ENCODE results near the gene XAGE3.
"Not testable (repeated sequence)": the region's sequence is repeated elsewhere in the genome, so short reads cannot be mapped to it uniquely, and the experiment has no call there.

XAGE3 gene, protein sequence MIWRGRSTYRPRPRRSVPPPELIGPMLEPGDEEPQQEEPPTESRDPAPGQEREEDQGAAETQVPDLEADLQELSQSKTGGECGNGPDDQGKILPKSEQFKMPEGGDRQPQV

DNA sequence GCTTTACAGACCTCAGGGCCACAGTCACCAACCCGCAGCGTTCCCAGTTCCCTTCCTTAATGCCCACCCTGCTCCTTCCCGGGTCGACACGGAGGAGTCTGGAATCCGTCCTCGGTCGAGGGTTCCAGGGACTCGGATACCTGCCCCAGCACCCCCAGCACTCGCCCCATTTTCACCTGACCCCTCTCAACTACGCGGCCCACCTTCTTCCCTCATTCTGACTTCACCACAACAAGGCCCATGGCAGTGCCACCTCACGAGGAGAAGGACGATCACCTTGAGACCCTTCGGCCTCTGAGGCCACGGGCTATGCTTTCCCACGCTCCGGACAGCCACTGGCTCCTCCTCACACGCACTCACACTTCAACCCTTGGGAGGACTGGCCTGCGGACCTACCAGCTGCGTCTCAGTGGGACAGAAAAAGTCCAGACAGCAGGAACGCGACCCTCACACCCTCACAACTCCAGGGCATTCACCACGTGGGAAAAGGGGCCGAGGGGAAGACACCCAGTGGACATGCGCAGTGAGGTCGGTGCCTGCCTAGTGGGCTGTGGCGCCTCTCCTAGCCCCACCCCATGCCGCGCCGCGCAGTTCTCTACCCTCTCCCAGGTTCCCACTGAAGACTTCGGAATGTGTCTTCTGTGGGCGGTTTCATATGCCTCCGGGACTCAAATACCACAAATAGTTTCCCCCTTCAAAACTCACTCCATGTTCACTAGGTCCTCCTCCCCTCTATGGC is at the start of gene XAGE3:
Gene XAGE3 (minus strand): TSS at position 474 of the 739 bp plus-strand sequence. CDS start 950 bp downstream, outside the sequence.
- no peaks in the 10 kb centered on the region for H3K9me3 ChIP-seq (ENCODE audit: control insufficient read depth, insufficient read depth, low read length)
- no peak within 1 kb of the TSS for H3K9ac ChIP-seq (ENCODE audit: low read depth, low read length)
- no peaks in the 10 kb centered on the region for H3K4me1 ChIP-seq (ENCODE audit: insufficient read depth, low read length)
- H3K36me3 ChIP-seq (ENCODE audit: insufficient read depth, low read length): no peaks in the 10 kb centered on the region

DNA sequence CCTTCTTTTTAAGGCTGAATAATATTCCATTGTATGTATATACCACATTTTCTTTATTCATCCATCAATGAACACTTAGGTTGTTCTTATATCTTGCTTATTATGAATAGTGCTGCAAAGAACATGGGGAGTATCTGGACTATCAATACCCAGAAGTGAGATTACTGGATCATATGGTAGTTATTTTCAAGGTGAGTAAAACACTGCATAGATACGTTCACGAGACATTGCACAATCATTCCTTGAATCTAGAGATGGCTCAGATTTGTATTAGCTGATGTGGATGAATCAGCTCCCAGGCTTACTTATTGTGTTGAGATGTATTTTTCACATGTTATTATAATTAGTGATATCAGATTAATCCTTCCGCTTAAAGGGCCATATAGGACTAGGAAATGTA is 46.8 kb upstream of the XAGE3 start:
- H3K4me1 ChIP-seq (ENCODE audit: insufficient read depth, low read length); H3K36me3 ChIP-seq (ENCODE audit: insufficient read depth, low read length); H3K9me3 ChIP-seq (ENCODE audit: control insufficient read depth, insufficient read depth, low read length); H3K9ac ChIP-seq (ENCODE audit: low read depth, low read length): not testable (repeated sequence)

DNA sequence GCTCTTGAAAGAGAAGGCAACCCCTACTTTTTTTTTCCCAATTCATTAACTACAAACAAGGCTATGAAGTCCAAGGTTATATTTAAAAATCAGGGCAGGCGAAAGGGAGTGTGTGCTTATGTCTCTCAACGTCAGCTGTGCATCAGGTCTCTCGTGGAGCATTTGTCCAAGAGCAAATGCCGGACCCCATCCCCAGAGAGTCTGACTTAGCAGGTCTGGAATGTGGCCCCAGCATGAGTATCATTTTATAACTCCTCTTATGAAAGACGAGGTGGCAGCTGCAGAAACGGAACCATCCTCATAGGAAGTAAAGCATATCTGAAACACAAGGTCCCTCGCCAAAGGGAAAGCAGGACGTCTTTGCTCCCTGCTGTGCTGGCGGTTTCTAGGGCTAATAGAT is 45.8 kb upstream of the XAGE3 start:
- H3K9ac ChIP-seq (ENCODE audit: low read depth, low read length); H3K9me3 ChIP-seq (ENCODE audit: control insufficient read depth, insufficient read depth, low read length); H3K4me1 ChIP-seq (ENCODE audit: insufficient read depth, low read length); H3K36me3 ChIP-seq (ENCODE audit: insufficient read depth, low read length): not testable (repeated sequence)

DNA sequence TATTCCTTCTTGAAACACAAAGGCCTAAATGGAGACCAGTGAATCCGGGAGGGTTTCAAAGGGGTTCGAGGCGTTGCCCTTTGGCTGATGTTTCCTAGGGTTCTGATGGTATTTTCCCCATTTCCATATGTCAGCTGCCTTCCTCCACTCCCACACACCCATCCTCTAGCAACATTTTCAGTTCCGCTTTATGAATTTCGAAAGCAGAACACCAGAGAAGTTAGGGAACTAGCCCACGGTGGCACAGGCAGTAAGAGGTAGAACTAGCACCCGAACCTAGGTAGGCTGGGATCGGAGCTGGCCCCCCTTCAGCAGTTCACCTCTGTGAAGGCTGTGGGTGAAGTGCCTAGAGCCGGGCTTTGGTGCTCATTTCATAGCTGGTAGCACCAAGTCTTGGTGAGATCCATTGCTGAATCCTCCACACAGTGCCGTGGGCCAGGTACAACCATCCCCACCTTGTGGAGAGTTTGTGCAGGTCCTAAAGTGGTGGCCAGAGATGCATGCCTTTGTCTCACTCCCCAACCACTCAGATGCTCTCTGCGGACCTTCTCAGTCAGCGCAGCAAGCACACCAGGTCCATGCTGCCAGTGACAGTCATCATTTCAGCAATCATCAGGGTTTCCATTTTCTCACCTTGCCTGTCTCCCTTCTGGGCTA is 41.6 kb upstream of the XAGE3 start:
- not testable (repeated sequence) for H3K9ac ChIP-seq (ENCODE audit: low read depth, low read length); H3K9me3 ChIP-seq (ENCODE audit: control insufficient read depth, insufficient read depth, low read length); H3K4me1 ChIP-seq (ENCODE audit: insufficient read depth, low read length); H3K36me3 ChIP-seq (ENCODE audit: insufficient read depth, low read length)

DNA sequence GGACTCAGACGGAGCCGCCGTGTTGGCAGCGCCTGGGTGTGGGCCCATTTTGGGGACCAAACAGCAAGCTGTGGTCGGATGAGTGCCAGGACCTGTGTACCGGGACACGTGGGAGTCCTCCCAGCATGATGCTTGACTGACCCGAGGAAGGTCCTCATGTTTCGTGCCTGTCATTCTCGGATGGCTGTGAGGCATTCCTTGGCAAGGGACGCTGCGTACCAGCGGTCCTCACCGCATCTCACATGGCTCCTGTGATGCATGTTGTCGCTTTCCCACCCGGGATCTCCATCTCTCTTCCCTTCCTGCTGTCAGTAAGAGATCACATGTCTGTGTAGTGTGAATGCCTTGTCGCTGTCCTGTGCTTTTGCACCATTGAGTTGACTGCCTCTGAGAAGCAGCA is 40.0 kb upstream of the XAGE3 start:
- not testable (repeated sequence) for H3K9ac ChIP-seq (ENCODE audit: low read depth, low read length); H3K36me3 ChIP-seq (ENCODE audit: insufficient read depth, low read length); H3K4me1 ChIP-seq (ENCODE audit: insufficient read depth, low read length); H3K9me3 ChIP-seq (ENCODE audit: control insufficient read depth, insufficient read depth, low read length)

DNA sequence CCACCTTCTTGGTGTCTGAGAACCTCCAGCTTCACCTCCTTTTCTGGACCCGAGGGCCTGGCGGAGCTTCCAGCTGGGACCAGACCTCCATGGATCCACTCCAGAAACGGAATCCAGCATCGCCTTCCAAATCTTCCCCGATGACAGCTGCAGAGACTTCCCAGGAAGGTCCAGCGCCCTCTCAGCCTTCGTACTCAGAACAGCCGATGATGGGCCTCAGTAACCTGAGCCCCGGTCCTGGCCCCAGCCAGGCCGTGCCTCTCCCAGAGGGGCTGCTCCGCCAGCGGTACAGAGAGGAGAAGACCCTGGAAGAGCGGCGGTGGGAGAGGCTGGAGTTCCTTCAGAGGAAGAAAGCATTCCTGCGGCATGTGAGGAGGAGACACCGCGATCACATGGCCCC is 39.3 kb upstream of the XAGE3 start:
- H3K36me3 ChIP-seq (ENCODE audit: insufficient read depth, low read length); H3K4me1 ChIP-seq (ENCODE audit: insufficient read depth, low read length); H3K9me3 ChIP-seq (ENCODE audit: control insufficient read depth, insufficient read depth, low read length); H3K9ac ChIP-seq (ENCODE audit: low read depth, low read length): not testable (repeated sequence)

DNA sequence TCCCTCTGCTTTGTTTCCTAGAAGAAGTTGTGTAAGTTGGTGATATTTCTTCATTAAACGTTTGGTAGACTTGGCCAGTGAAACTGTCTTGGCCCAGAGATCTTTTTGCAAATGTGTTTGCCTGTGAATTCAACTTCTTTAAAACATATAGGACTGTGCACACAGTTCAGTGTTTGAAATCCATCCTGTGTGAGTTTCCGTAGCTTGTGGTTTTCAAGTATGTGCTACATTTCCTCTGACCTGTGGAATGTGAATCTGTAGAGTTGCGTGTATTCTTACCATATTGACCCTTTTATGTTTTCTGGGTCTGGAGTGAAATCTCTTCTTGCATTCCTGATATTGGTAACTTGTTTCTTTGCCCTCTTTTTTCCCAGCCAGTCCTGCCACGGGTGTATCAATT is 38.2 kb upstream of the XAGE3 start:
- not testable (repeated sequence) for H3K4me1 ChIP-seq (ENCODE audit: insufficient read depth, low read length); H3K9ac ChIP-seq (ENCODE audit: low read depth, low read length); H3K36me3 ChIP-seq (ENCODE audit: insufficient read depth, low read length); H3K9me3 ChIP-seq (ENCODE audit: control insufficient read depth, insufficient read depth, low read length)

DNA sequence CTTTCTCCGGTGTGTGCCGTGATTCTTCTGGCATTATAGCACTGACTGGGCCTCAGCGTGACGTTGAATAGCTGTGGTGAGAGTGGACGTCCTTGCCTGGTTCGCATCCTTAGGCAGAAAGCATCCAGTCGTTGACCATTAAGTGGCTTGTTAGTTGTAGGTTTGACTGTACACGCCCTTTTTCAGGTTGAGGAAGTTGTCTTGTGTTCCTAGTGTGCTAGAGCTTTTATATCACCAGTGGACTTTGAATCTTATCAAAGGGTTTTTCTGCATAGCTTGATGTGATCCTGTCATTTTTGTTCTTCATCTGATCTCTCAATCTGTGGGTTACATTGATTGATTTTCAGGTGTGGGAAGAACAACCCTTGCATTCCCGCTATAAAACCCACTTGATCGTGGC is 37.6 kb upstream of the XAGE3 start:
- H3K9ac ChIP-seq (ENCODE audit: low read depth, low read length); H3K4me1 ChIP-seq (ENCODE audit: insufficient read depth, low read length); H3K36me3 ChIP-seq (ENCODE audit: insufficient read depth, low read length); H3K9me3 ChIP-seq (ENCODE audit: control insufficient read depth, insufficient read depth, low read length): not testable (repeated sequence)

DNA sequence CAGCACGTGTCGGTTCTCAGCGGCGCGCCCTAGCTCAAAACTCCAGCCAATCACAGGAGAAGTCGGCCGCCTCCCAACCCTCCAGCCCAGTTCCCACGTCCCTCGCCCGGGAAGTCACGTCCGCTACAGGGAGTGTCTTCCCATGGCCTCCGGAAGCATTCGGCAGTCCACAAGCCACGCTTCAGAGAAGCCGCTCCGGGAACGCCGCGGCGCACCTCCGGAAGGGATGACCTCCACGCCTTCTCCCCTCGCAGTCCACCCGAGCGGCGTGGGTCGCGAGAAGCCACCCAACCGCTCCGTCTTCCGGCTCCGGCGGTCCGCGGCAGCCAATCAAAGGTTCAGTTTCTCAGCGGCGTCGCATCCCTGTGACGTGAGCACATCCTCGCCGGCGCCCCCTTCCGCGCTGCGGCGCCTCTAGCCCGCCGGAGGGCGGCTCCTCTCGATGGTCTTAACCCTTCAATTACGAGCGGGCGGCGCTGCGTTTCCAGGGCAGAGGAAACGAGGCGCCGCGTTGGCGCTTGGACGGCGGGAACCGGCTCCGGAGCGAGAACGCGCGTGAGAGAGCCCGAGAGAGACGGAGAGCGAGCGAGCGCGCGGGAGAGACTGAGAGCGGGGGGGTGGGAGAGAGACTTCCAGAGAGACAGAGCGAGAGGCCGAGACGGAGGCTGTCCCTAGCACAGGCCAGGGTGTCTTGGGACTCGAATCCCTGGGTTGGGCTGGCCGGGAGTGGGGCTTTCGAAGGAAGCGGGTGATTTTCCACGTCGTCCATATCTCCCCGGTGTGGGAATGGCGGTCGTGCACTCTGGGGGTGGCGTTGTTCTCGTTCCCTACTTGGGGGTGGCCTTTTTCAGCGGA is 29.2 kb upstream of the XAGE3 start, which contains the start of gene FAM156B:
Gene FAM156B (plus strand): TSS at position 476 of the 855 bp plus-strand sequence. CDS start 9,896 bp downstream, outside the sequence.
- not testable (repeated sequence) for H3K36me3 ChIP-seq (ENCODE audit: insufficient read depth, low read length); H3K4me1 ChIP-seq (ENCODE audit: insufficient read depth, low read length); H3K9ac ChIP-seq (ENCODE audit: low read depth, low read length); H3K9me3 ChIP-seq (ENCODE audit: control insufficient read depth, insufficient read depth, low read length)

DNA sequence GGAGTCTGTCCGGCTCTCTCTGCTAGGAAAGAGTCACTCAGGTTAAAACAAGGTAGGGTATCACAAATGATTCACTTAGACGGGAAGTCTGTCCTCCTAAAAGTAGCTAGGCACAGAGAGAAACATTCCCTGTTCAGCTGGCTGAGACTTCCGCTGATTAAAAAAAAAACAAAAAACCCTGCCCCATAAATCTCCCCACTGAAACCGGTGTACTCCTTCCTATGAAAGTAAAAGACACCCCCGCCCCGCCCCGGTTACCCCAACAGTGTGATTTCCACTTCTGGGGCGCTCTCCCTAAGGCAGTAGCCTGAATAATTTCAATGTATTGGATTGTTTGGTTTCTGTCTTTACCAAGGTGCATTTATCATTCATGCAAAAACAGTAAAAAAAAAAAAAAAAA is 28.6 kb upstream of the XAGE3 start:
- not testable (repeated sequence) for H3K4me1 ChIP-seq (ENCODE audit: insufficient read depth, low read length)

DNA sequence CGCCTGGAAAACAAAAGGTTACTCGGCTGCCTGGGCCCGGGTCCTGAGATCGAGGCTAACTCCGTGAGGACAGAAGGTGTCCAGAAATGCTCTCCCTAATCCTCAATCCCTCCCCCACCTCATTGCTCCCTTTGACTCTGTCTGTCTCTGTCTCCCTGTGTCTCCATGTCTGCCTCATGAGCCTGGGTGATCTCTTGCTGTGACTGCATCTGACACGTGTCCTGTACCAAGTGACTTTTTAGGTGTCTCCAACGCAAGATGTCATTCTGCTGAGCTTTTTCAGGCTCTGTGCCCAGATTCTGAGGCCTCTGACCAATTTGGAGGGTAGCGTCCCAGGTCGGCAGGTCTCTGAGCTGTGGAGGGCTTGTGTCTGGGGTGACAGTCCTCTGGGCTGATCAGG is 20.2 kb upstream of the XAGE3 start:
- H3K4me1 ChIP-seq (ENCODE audit: insufficient read depth, low read length); H3K9me3 ChIP-seq (ENCODE audit: control insufficient read depth, insufficient read depth, low read length); H3K9ac ChIP-seq (ENCODE audit: low read depth, low read length); H3K36me3 ChIP-seq (ENCODE audit: insufficient read depth, low read length): not testable (repeated sequence)

More for the DNA sequence above, 28.6 kb upstream of the XAGE3 start:
- H3K36me3 ChIP-seq (ENCODE audit: insufficient read depth, low read length); H3K9me3 ChIP-seq (ENCODE audit: control insufficient read depth, insufficient read depth, low read length); H3K9ac ChIP-seq (ENCODE audit: low read depth, low read length): not testable (repeated sequence)

DNA sequence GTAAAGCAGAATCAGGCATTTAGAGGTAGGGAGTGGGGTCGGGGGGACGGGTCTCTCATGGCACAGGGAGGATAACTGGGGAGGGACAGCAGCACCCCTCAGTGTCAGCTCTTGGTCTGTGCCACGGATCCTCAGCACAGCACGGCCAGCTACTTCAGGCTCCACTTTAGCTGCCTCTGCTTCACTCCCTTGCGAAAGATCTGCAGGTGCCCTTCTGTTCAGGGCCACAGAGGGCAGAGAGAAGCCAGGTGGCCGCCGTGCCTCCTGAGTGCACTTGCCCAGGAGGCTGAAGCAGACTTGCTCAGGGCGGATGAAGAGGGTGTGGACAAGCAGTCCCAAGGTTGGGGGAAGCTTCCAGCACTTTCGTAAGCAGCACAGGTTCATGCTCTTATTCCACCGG is 19.6 kb upstream of the XAGE3 start:
- not testable (repeated sequence) for H3K9me3 ChIP-seq (ENCODE audit: control insufficient read depth, insufficient read depth, low read length); H3K36me3 ChIP-seq (ENCODE audit: insufficient read depth, low read length); H3K4me1 ChIP-seq (ENCODE audit: insufficient read depth, low read length); H3K9ac ChIP-seq (ENCODE audit: low read depth, low read length)

DNA sequence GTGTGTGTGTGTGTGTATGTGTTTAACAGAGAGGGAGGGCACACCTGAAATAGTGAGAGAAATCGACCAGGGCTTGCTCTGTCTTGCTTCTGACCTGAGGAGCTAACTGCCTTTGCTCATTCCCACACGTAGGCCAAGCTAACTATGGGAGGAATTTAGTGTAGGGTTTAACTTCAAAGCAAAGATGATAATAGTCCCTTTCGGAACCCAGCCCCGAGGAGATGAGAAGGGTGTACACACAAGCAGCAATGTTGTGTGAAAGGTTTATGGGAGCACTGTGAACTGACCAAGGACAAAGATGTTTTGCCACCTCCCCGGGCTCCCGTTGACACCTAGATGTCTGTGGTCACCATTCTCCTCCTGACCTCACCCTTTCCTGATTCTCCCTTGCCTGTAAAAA is 8.5 kb upstream of the XAGE3 start:
- not testable (repeated sequence) for H3K9me3 ChIP-seq (ENCODE audit: control insufficient read depth, insufficient read depth, low read length); H3K36me3 ChIP-seq (ENCODE audit: insufficient read depth, low read length); H3K4me1 ChIP-seq (ENCODE audit: insufficient read depth, low read length); H3K9ac ChIP-seq (ENCODE audit: low read depth, low read length)

DNA sequence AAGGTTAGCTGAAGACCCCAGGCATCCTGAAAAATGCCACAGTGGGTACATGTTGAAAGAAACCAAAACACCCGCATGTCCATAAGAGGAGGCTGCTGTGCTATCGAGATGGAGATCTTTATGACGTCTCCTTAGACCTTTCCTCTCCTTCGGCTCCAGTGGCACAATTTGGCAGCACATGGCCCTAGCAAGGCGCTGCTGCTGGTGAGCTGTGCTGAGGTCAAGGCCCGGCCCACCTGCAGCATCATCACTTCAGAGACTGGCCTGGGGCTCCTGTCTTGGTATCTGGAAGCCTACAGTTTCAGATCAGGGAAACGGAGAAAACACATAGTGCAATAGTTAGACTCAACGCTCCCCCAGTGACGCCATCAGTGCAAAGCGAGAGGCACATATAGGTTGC is 7.6 kb upstream of the XAGE3 start:
- H3K9me3 ChIP-seq (ENCODE audit: control insufficient read depth, insufficient read depth, low read length); H3K36me3 ChIP-seq (ENCODE audit: insufficient read depth, low read length); H3K4me1 ChIP-seq (ENCODE audit: insufficient read depth, low read length): not testable (repeated sequence)

DNA sequence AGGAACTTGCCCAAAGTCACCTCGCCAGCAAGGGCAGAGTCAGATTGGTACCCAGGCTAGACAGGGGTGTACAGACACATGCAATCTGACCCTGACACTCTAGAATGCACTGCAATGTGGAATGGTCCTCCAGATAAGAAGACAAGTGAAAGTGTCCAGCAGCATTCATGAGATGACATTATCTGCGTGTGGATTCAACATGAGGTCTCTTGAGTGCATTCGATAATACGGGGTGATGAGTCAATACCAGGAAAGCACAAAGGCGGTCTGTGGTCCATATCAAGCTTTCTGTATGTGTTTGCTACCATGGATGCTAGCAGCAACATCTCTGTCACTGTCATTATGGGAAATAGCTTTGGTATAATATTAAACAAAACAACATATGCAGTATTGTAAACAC is 6.8 kb upstream of the XAGE3 start:
- H3K9ac ChIP-seq (ENCODE audit: low read depth, low read length): no peak overlapping the region
- no peaks in the 10 kb centered on the region for H3K9me3 ChIP-seq (ENCODE audit: control insufficient read depth, insufficient read depth, low read length)
- H3K4me1 ChIP-seq (ENCODE audit: insufficient read depth, low read length): no peaks in the 10 kb centered on the region
- no peaks in the 10 kb centered on the region for H3K36me3 ChIP-seq (ENCODE audit: insufficient read depth, low read length)

More for the DNA sequence above, 7.6 kb upstream of the XAGE3 start:
- not testable (repeated sequence) for H3K9ac ChIP-seq (ENCODE audit: low read depth, low read length)
